NK-92 (cell line): ENCODE data around the gene GDF2.

Source experiments
- DNase-seq: peaks from one replicate; lab custom pipeline; 2025; ENCODE audit not compliant: unreplicated experiment; lab: John Stamatoyannopoulos, UW

GDF2 gene

GRCh38 chr10:47311193-47311931, 10.9 kb upstream of the GDF2 start:
- no peak for DNase-seq

DNA sequence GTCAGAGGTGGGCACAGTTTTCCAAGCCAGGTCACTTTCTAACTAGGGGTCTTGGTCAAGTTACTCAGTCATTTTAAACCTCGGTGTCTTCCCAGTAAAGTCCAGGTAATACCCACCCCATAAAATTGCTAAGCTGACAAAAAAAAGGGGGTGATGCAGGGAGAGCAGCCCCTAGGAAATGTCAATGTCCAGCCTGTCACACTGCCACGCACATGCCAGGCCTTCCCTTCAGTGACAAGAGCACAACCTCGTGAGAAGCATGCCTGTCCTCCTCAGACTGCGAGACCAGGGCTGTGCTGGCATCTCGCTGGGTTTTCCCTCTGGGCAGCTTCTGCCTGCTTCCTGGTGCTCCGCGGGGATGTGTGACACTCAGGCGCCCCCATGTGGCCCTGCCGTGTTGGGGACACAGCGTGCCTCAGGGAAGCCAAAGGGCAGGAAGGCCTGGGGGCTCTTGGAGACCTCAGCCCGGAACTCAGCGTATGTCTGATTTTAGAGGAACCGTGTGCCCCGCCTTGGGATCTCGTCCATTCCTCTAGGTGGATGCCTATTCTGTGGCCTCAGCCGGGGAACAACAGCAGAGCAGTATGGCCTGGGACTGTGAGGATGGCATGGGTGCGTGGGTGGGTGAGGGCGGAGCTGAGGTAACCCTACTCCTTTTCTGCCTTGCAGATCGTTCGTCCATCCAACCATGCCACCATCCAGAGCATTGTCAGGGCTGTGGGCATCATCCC, 10.2 kb upstream of the GDF2 start:
- DNase-seq = no peak

GRCh38 chr10:47312663-47312995, 9.6 kb upstream of the GDF2 start:
- no peak for DNase-seq

DNA sequence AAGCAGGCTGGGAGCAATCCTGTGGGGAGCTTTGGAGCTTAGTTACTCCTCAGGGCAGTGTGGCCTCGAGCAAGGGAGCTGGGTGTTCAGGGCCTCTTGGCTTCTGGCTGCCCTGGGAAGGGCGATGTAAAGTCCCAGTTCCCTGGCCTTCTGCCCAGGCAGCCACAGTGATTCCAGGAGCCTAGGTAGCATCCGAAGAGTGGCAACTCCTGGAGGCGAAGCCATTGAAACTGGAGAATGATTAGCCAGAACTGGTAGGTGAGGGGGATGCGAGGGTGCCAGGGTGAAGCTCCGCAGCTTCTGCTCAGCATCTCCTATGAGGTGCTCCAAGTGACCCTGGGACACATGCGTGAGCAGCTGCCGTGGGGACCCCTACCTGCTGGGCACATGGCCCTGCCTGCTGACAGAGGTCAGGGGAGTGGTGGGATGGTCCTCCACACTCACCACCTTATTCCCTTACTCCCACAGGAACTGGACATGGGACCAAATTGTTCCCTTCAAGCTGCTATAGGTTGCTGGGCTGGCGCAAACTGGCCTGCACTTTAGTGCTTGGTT, 7.8 kb upstream of the GDF2 start:
- DNase-seq = no peak

GRCh38 chr10:47315421-47315820, 6.8 kb upstream of the GDF2 start:
- no peak for DNase-seq

DNA sequence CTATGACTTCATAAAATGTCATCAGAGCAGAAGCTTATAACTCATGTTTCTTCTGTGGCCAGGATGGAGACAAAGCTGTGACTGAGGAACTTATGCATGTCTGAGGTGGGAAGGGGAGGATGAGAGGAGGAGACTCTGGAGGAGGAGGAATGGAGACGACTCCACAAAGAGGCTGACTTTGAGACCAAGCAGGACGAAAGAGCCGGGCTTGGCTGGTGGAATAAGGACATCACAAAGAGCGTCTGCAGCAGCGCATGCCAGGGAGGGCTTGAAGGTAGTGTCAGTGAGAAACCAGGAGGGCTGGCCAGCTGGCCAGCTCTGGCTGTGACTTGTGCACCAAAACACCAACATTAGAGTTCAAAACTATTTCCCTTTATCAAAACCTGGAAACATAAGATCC, 6.1 kb upstream of the GDF2 start:
- no peak for DNase-seq

- DNase-seq = no peak
Measured at GRCh38 chr10:47317251-47317650, 5.0 kb upstream of the GDF2 start.

DNA sequence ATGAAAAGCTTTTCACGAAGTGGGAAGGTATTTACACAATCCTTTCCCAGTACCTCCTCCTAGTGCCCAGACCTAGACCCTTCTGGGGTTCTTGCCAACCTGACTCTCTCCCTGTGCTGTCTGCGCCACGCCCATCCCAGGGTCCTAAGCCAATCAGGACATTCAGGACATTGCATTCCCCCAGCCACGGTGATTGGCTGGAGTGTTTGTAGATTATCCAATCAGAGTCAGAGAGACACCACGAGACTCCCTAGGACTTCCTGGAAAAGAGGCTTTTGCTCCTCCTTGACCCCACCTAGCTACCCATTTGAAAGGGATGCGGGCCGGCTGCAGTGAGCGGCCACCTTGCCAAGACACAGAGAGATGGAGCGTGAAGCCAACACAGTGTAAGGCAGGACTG, 3.5 kb upstream of the GDF2 start:
- no peak for DNase-seq

- DNase-seq = no peak
Measured at GRCh38 chr10:47319784-47320183, 2.5 kb upstream of the GDF2 start.

- no peak for DNase-seq
Measured at GRCh38 chr10:47320812-47321211, 1.4 kb upstream of the GDF2 start.

GRCh38 chr10:47321521-47322195, 596 bp upstream of the GDF2 start:
- DNase-seq = no peak

GRCh38 chr10:47323087-47323486, 833 bp downstream of the GDF2 start:
- DNase-seq = no peak

- no peak for DNase-seq
Measured at GRCh38 chr10:47323636-47324296, 1.5 kb downstream of the GDF2 start.

GRCh38 chr10:47325303-47326291, 3.3 kb downstream of the GDF2 start:
- no peak for DNase-seq

GRCh38 chr10:47326306-47326926, 4.2 kb downstream of the GDF2 start:
- DNase-seq = no peak

GRCh38 chr10:47326927-47327330, 4.7 kb downstream of the GDF2 start:
- no peak for DNase-seq

DNA sequence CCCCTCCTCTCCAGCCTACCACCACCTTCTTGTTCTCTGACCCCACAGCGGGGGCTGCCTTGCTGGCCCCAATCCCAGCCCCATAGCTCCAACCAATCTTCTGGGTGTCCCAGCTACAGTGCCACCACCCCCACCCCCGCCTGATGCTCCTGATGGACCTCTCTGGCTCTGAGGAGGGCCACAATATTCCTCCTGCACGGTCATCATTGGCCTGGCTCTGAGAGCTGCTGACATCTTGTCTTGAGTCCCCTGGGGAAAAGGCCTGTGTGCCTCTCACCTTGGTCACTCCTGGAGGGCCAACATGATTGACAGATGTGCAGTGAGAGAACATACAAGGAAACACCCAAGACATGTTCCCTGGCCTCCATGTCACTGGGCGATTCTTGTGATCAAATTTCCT, 7.6 kb downstream of the GDF2 start:
- DNase-seq = no peak

DNA sequence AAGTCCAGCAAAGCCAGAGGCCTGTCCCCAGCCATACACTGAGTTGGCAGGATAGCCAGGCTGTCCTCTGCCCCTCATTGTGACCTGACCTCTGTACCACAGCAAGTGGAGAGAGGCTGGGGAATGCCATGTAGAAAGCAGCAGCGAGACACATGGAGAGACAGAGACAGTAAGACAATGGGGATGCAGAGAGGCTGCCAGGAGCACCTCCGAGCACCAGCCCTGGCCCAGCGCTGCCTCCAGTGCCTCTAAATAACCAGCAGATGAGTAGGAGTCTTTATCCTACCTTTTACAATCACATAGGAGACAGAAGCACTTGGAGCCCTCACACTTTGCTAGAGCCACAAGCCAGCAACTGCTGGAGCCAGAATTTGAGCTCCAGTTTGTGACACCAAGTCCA, 8.1 kb downstream of the GDF2 start:
- DNase-seq = no peak

GRCh38 chr10:47330804-47331203, 8.6 kb downstream of the GDF2 start:
- DNase-seq = no peak

- DNase-seq = no peak
Measured at GRCh38 chr10:47331491-47331890, 9.2 kb downstream of the GDF2 start.
